Large intestine (tissue), 3 donors: ENCODE data around the gene MSI2. TPM values are rescaled to one million over a fixed set of nuclear protein-coding genes. Genes with fewer than 3 reads are reported as not detected.

Experiments used
- DNase-seq, 2 donors: peaks; one replicate each; pipeline versions ENCODE4 v3.0.0 to v3.0.0-alpha.2; 2013
- H3K27ac ChIP-seq: one replicate; pipeline ENCODE4 v1.5.1; 2013; ENCODE audit warnings: low read length
- H3K27me3 ChIP-seq: 2 replicates; pipeline ENCODE4 v1.6.1; 2013; ENCODE audit warnings: low read length; ENCODE audit not compliant: control insufficient read depth, insufficient read depth
- H3K36me3 ChIP-seq: 2 replicates; pipeline ENCODE4 v1.6.1; 2013; ENCODE audit warnings: low read length; ENCODE audit not compliant: control insufficient read depth, insufficient read depth
- H3K4me1 ChIP-seq: one replicate; pipeline ENCODE4 v1.6.1; 2013; ENCODE audit warnings: low read length; ENCODE audit not compliant: control insufficient read depth, insufficient read depth
- H3K4me3 ChIP-seq: one replicate; pipeline ENCODE4 v1.5.1; 2013; ENCODE audit warnings: low read length
- H3K9me3 ChIP-seq: one replicate; pipeline ENCODE4 v1.6.1; 2013; ENCODE audit warnings: mild to moderate bottlenecking, low read depth, low read length, moderate library complexity; ENCODE audit not compliant: control insufficient read depth
- WGBS: methylation state at CpG from one replicate; pipeline ENCODE4 v1.1.5; 2013; ENCODE audit warnings: low lambda C conversion rate; ENCODE audit not compliant: insufficient coverage; 5-methylcytosine and 5-hydroxymethylcytosine counted together
- polyA plus RNA-seq: library from polyadenylated mRNA; unstranded; fragments of 120-200 nt; gene quantifications from one replicate; pipeline ENCODE4 v1.2.1, GENCODE V29; 2013

MSI2 gene
- polyA plus RNA-seq, 1 donor: 46.1 TPM

- no peak overlapping the region for H3K27ac ChIP-seq
- no peaks in the 10 kb centered on the region for H3K27me3 ChIP-seq
- no peak for DNase-seq
- H3K36me3 ChIP-seq: peaks cover 30% of the 10 kb centered on the region
- H3K9me3 ChIP-seq: no peaks in the 10 kb centered on the region
- WGBS: no CpG with 5 or more reads among the region's 10 CpGs
- H3K4me3 ChIP-seq: no peak overlapping the region
- peaks cover 9% of the 10 kb centered on the region for H3K4me1 ChIP-seq
These were observed 31.9 kb downstream of the MSI2 start for GRCh38 chr17:57288040-57288772.

GRCh38 chr17:57288773-57289121, 32.4 kb downstream of the MSI2 start:
- Histone ChIP-seq H3K36me3 (peaks cover 30% of the 10 kb centered on the region), H3K27ac (no peak overlapping the region), H3K4me3 (no peak overlapping the region), H3K9me3 (no peaks in the 10 kb centered on the region), H3K27me3 (no peaks in the 10 kb centered on the region), H3K4me1 (peaks cover 11% of the 10 kb centered on the region)
- no peak for DNase-seq
- WGBS: no CpG with 5 or more reads among the region's 3 CpGs

GRCh38 chr17:57289130-57289529, 32.8 kb downstream of the MSI2 start:
- Histone ChIP-seq H3K27ac (no peak overlapping the region), H3K27me3 (no peaks in the 10 kb centered on the region)

GRCh38 chr17:57289613-57290012, 33.3 kb downstream of the MSI2 start:
- no peak for DNase-seq

More at GRCh38 chr17:57289130-57289529, 32.8 kb downstream of the MSI2 start:
- H3K9me3 ChIP-seq: no peaks in the 10 kb centered on the region
- no peak overlapping the region for H3K4me3 ChIP-seq
- peaks cover 30% of the 10 kb centered on the region for H3K36me3 ChIP-seq
- WGBS: 100% methylated on average over 1 of the region's 5 CpGs
- no peak for DNase-seq
- H3K4me1 ChIP-seq: peaks cover 11% of the 10 kb centered on the region

GRCh38 chr17:57290981-57291380, 34.7 kb downstream of the MSI2 start:
- Histone ChIP-seq H3K4me3 (no peak overlapping the region), H3K4me1 (peaks cover 6% of the 10 kb centered on the region), H3K27ac (no peak overlapping the region), H3K9me3 (no peaks in the 10 kb centered on the region), H3K27me3 (no peaks in the 10 kb centered on the region), H3K36me3 (peaks cover 30% of the 10 kb centered on the region)
- 96% methylated on average over 5 of the region's 10 CpGs for whole genome bisulfite sequencing
- no peak for DNase-seq

More at GRCh38 chr17:57289613-57290012, 33.3 kb downstream of the MSI2 start:
- H3K27ac ChIP-seq: no peak overlapping the region
- no peaks in the 10 kb centered on the region for H3K27me3 ChIP-seq
- H3K36me3 ChIP-seq: peaks cover 30% of the 10 kb centered on the region
- no CpG with 5 or more reads among the region's 8 CpGs for WGBS
- H3K4me3 ChIP-seq: no peak overlapping the region
- peaks cover 10% of the 10 kb centered on the region for H3K4me1 ChIP-seq
- no peaks in the 10 kb centered on the region for H3K9me3 ChIP-seq

- no peak for DNase-seq
- H3K27ac ChIP-seq: no peak overlapping the region
- H3K9me3 ChIP-seq: no peaks in the 10 kb centered on the region
- H3K4me3 ChIP-seq: no peak overlapping the region
- no CpG with 5 or more reads among the region's 5 CpGs for WGBS
- no peaks in the 10 kb centered on the region for H3K27me3 ChIP-seq
- peaks cover 23% of the 10 kb centered on the region for H3K36me3 ChIP-seq
- peaks cover 6% of the 10 kb centered on the region for H3K4me1 ChIP-seq
These were observed 35.8 kb downstream of the MSI2 start for GRCh38 chr17:57292091-57292490.

GRCh38 chr17:57293077-57293476, 36.8 kb downstream of the MSI2 start:
- H3K36me3 ChIP-seq: peaks cover 19% of the 10 kb centered on the region
- no peak overlapping the region for H3K4me3 ChIP-seq
- DNase-seq: peak; percentile 46 to 59
- no peaks in the 10 kb centered on the region for H3K27me3 ChIP-seq
- no peaks in the 10 kb centered on the region for H3K9me3 ChIP-seq
- peak overlapping the region; percentile 57 for H3K27ac ChIP-seq
- H3K4me1 ChIP-seq: peaks cover 6% of the 10 kb centered on the region
- no CpG with 5 or more reads among the region's 10 CpGs for WGBS

GRCh38 chr17:57294101-57294500, 37.8 kb downstream of the MSI2 start:
- Histone ChIP-seq H3K27me3 (no peaks in the 10 kb centered on the region), H3K4me1 (peaks cover 6% of the 10 kb centered on the region), H3K27ac (no peak overlapping the region), H3K36me3 (peaks cover 15% of the 10 kb centered on the region), H3K9me3 (peaks cover 3% of the 10 kb centered on the region), H3K4me3 (no peak overlapping the region)
- WGBS: no CpG with 5 or more reads among the region's 7 CpGs
- no peak for DNase-seq

GRCh38 chr17:57294629-57295501, 38.5 kb downstream of the MSI2 start:
- Histone ChIP-seq H3K36me3 (peaks cover 14% of the 10 kb centered on the region), H3K9me3 (peaks cover 3% of the 10 kb centered on the region), H3K27ac (no peak overlapping the region), H3K4me1 (peaks cover 6% of the 10 kb centered on the region), H3K27me3 (no peaks in the 10 kb centered on the region), H3K4me3 (no peak overlapping the region)
- DNase-seq: no peak
- no CpG with 5 or more reads among the region's 10 CpGs for WGBS

GRCh38 chr17:57295526-57296023, 39.3 kb downstream of the MSI2 start:
- H3K27ac ChIP-seq: no peak overlapping the region
- peaks cover 15% of the 10 kb centered on the region for H3K36me3 ChIP-seq
- 80% methylated on average over 1 of the region's 5 CpGs for WGBS
- peaks cover 3% of the 10 kb centered on the region for H3K9me3 ChIP-seq
- peaks cover 6% of the 10 kb centered on the region for H3K4me1 ChIP-seq
- DNase-seq: no peak
- no peak overlapping the region for H3K4me3 ChIP-seq
- no peaks in the 10 kb centered on the region for H3K27me3 ChIP-seq
